SKM-1 treated with dmso at 0.1 percent for 144 hours (cell line): Measurements from ENCODE around the gene FFAR1.

ENCODE experiments used
- DNase-seq: peaks from one replicate; lab custom pipeline; 2025; ENCODE audit not compliant: unreplicated experiment; lab: John Stamatoyannopoulos, UW

FFAR1 gene

DNA sequence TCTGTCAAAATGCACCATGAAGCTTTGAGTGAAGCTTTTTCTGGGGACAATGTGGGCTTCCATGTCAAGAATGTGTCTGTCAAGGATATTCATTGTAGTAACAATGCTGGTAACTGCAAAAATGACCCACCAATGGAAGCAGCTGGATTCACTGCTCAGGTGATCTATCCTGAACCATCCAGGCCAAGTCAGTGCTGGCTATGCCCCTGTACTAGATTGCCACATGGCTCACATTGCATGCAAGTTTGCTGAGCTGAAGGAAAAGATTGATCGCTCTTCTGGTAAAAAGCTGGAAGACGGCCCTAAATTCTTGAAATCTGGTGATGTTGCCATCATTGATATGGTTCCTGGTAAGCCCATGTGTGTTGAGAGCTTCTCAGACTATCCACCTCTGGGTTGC lies 35.8 kb downstream of the FFAR1 start:
- DNase-seq: no peak

DNA sequence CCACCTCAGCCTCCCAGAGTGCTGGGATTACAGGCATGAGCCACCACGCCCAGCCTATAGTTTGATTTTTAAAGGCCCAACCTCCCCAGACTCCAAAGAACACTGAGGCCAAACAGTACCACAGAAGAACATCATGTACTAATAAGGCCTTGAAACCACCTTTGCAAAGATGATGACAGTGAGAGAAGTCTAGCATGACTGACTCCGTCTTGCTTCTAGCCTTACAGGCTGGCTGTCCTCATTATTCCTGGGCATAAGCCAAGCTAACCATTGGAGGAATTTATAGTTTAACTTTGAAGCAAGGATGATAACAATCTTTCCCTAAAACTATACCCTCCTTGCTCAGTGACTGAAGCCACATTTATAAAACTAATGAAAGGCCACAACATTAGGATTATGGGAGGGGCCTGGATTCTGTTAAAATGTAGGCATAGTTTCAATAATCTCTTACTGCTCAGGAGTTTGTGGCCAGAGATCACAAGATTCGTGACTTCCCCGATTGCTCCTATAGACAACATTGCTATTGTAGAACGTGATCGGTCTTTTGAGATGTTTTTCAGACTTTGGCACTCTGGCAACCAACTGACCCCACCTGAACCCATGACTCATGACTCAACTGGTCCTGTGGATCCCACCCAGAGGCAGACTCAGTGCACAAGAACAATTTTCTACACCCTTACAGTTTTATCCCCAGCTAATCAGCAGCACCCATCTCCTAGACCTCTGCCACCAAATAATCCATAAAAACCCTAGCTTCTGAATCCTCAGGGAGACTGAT lies 40.8 kb downstream of the FFAR1 start:
- no peak for DNase-seq

DNA sequence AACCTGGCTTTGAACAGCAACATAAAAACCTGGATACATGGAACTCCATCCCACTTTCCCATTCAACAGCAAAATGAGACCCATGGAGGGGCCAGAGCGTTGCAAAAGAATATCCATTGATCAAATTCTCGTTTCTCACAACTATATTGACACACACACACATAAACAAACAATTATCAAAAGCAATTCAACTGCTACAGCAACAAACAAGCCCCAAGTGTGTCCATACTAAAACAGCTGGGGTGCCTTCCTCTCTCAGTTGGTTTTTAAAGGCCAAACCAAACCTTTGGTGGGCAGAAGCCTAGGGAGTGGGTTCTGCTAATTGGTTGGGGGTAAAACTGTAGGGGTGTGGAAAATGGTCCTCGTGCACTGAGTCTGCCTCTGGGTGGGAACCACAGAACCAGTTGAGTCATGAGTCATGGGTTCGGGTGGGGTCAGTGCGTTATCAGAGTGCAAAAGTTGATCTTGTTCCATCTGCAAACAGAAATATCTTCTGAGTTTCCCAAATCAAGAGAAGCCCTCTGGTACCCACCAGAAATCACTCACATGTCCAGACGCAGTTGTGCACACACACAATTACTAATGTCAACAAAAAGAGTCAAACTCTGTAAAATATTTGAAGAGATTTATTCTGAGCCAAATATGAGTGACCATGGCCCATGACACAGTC lies 41.6 kb downstream of the FFAR1 start:
- DNase-seq: no peak

DNA sequence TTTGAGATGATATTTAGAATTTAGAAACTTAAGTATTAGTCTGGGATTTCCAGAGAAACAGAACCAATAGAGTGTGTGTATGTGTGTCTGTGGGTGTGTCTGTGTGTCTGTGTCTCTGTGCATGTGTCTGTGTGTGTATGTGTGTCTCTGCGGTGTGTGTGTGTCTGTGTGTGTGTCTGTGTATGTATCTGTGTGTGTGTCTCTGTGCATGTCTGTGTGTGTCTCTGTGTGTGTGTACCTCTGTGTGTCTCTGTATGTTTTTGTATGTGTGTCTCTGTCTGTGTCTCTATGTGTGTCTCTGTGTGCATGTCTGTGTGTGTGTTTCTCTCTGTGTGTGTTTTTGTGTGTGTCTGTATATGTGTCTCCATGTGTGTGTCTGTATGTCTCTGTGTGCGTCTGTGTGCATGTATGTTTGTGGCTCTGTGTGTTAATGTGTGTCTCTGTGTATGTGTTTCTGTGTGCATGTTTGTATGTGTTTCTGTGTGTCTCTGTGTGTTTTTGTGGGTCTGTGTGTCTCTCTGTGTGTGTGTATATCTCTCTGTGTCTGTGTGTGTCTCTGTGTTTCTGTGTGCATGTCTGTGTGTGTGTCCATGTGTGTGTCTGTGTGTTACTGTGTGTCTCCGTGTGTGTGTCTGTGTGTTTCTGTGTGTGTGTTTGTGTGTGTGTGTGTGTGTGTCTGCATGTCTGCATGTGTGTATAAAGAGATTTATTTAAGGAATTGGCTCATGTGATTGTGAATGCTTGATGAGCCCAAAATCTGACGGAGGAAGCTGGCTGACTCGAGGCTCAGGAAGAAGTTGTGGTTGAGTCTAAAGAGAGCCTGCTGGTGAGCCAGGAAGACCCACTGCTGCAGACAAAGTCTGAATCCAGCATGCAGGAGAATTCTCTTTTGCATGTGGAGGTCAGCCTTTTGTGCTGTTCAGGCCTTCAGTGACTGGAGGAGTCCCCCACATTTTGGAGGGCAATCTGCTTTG lies 45.3 kb downstream of the FFAR1 start:
- DNase-seq: no peak

DNA sequence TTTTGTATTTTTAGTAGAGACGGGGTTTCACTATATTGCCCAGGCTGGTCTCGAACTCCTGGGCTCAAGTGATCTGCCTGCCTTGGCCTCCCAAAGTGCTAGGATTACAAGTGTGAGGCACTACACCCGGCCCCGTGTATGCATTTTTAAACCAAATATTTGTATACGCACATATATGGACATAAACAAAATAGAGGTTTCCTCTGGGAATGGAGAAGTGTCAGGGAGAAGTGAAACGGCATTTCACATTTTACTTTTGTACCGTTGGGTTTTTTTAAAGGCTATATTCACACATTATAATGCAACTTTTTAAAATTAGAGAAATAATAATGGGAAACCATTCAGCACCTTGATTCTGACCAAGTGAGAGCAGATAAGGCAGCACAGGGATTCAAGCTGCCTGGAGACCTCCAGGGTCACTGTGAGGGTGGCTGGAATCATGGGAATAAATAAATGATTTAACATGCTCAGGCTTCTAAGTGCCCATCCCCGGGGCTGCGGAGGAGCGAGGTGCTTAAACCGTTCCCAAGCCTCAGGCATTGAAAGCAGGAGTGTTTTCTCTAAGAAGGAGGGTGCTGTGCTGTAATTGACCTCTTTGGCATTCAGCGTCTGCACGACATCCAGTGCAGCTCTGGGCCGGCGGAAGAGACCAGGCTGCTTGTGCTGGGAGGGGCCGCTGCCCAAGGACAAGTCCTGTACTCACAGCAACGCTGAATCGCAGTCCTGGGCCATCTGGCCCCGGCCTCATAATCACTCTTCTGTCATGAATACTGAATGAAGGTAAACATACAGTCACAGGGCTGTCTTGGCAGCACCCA lies 47.9 kb downstream of the FFAR1 start:
- DNase-seq: no peak

DNA sequence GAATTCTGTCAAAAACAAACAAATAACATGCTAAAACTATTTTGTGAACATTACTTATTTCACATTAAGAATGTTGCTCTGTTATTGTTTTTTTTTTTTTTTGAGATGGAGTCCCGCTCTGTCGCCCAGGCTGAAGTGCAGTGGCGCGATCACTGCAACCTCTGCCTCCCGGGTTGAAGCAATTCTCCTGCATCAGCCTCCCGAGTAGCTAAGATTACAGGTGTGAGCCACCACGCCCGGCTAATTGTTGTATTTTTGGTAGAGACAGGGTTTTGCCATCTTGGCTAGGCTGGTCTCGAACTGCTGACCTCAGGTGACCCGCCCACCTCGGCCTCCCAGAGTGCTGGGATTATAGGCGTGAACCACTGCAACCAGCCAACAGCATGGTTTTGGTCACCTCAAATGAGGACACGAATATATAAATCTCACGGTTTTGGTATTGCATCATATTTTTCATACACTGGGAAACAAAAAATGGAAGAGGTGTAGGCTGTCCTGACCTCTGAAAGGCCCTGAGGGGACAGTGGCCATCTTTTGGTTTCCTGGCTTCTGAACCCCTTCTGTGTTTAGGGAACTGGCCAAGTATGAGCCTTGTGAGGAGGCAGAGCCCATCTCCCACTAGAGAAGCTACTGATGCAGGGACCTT lies 48.7 kb downstream of the FFAR1 start:
- no peak for DNase-seq

DNA sequence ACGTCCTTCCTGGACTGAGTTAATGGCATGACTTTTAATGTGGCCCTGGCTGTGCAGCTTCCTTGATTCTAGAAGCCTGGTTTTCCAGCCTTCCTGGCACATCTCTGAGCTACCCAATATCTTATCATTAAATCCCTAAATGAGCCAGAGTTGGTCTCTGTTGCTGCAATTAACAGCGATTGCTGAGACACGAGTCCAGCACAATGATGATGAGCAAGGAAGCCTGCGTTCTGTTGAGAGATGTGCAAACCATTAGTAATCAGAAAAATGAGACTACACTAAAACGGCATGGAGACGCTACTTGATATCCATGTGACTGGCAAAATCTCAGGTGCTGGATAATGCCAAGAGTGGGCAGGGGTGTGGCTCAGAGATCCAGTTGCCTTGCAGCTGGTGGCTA lies 49.4 kb downstream of the FFAR1 start:
- DNase-seq: no peak
